Stimulated activated CD4-positive, alpha-beta T cell treated with anti-CD3 and anti-CD28 coated beads, Interleukin-2, amount 100 ng/mL, for 4 hours (primary cell): ENCODE data around the gene CHST14.

ENCODE experiments used
- DNase-seq: peaks from one replicate; pipeline ENCODE4 v3.0.0-alpha.2; 2020; ENCODE audit warnings: low read depth

The CHST14 gene

GRCh38 chr15:40463279-40463678 is 7.5 kb upstream of the CHST14 start:
- no peak for DNase-seq

- DNase-seq: no peak
Observed at GRCh38 chr15:40463886-40464545, 6.8 kb upstream of the CHST14 start.

GRCh38 chr15:40464595-40465185 is 6.1 kb upstream of the CHST14 start:
- DNase-seq: no peak

GRCh38 chr15:40465939-40466338 is 4.8 kb upstream of the CHST14 start:
- DNase-seq: no peak

GRCh38 chr15:40466426-40467260 is 4.1 kb upstream of the CHST14 start:
- DNase-seq: no peak

- DNase-seq: no peak
Observed at GRCh38 chr15:40467261-40467615, 3.5 kb upstream of the CHST14 start.

GRCh38 chr15:40468898-40469331 is 1.9 kb upstream of the CHST14 start:
- no peak for DNase-seq

- no peak for DNase-seq
Observed at GRCh38 chr15:40469776-40470390, 901 bp upstream of the CHST14 start.

GRCh38 chr15:40471105-40471807 is 472 bp downstream of the CHST14 start:
- no peak for DNase-seq

GRCh38 chr15:40471808-40472150 is 995 bp downstream of the CHST14 start:
- DNase-seq: no peak

- no peak for DNase-seq
Observed at GRCh38 chr15:40472171-40472727, 1.5 kb downstream of the CHST14 start.

GRCh38 chr15:40474581-40474980 is 3.8 kb downstream of the CHST14 start:
- no peak for DNase-seq

- DNase-seq: no peak
Observed at GRCh38 chr15:40477642-40478327, 7.0 kb downstream of the CHST14 start.

GRCh38 chr15:40479024-40479423 is 8.2 kb downstream of the CHST14 start:
- no peak for DNase-seq

GRCh38 chr15:40481341-40482074 is 10.7 kb downstream of the CHST14 start:
- no peak for DNase-seq

- no peak for DNase-seq
Observed at GRCh38 chr15:40483919-40484318, 13.1 kb downstream of the CHST14 start.

- no peak for DNase-seq
Observed at GRCh38 chr15:40486066-40486770, 15.4 kb downstream of the CHST14 start.

- DNase-seq: no peak
Observed at GRCh38 chr15:40487816-40488682, 17.3 kb downstream of the CHST14 start.
